Hematopoietic multipotent progenitor cell (in vitro differentiated cells): ENCODE results near the gene PEX13. TPM values are rescaled to one million over a fixed set of nuclear protein-coding genes. Genes with fewer than 3 reads are reported as not detected.

ENCODE experiments used
- DNase-seq, 3 donors: peaks; one replicate each; pipeline ENCODE4 v3.0.0-alpha.2; 2011 to 2015; ENCODE audit warnings: low read depth in 2 of 3, low spot score in 2 of 3
- small RNA-seq: library from RNA; depleted of rRNA; stranded (forward); fragments of <200 nt; gene quantifications from one replicate; pipeline ENCODE3, GENCODE V24; 2012
- total RNA-seq: library from RNA; depleted of rRNA; stranded (reverse); fragments of >200 nt; gene quantifications from one replicate; pipeline ENCODE4 v1.2.3, GENCODE V29; 2012

Gene PEX13
- total RNA-seq, 1 donor: 20.7 TPM

GRCh38 chr2:61059382-61059781 lies 41.9 kb downstream of the PEX13 start:
- DNase-seq: no peak

- DNase-seq: peak; percentile 63 to 89 (median 82)
Observed at GRCh38 chr2:61065714-61066709, 48.5 kb downstream of the PEX13 start, which contains the start of gene SANBR. TSS of gene SANBR (plus strand) at chr2:61065871. CDS start at chr2:61070351, 4,480 bp downstream.

GRCh38 chr2:61074100-61074499 lies 56.6 kb downstream of the PEX13 start:
- DNase-seq: no peak

- DNase-seq: no peak
Observed at GRCh38 chr2:61085883-61086282, 68.4 kb downstream of the PEX13 start.

- no peak for DNase-seq
Observed at GRCh38 chr2:61089797-61090196, 72.3 kb downstream of the PEX13 start.

GRCh38 chr2:61090386-61090921 lies 72.9 kb downstream of the PEX13 start:
- DNase-seq: no peak

GRCh38 chr2:61091485-61091884 lies 74.0 kb downstream of the PEX13 start:
- no peak for DNase-seq

- no peak for DNase-seq
Observed at GRCh38 chr2:61096438-61096837, 78.9 kb downstream of the PEX13 start.

GRCh38 chr2:61100801-61101200 lies 83.3 kb downstream of the PEX13 start:
- DNase-seq: no peak

Small RNA genes within 50 kb of the gene (small RNA-seq; reads per million reads assigned to genes)
- gene RNA5SP95: not detected

Other genes starting within 250 kb of the PEX13 start
- 23.4 TPM for gene REL, start 136.1 kb upstream of the PEX13 start, total RNA-seq
- gene PUS10, start 535 bp downstream of the PEX13 start, total RNA-seq: 5.7 TPM
- gene SANBR, start 48.2 kb downstream of the PEX13 start, total RNA-seq: 4.6 TPM
- 4.8 TPM for gene C2orf74, start 144.5 kb downstream of the PEX13 start, total RNA-seq